Testis (tissue), 3 donors: Measurements from ENCODE around the gene GLG1. TPM values are rescaled to one million over a fixed set of nuclear protein-coding genes. Genes with fewer than 3 reads are reported as not detected.

Source experiments
- DNase-seq: peaks from one replicate; pipeline ENCODE4 v3.0.0-alpha.2; 2019
- H3K27ac ChIP-seq, 2 donors: fragments of 200-600 bp; sonication (generic); one replicate each; pipeline ENCODE4 v1.5.1; 2019
- H3K27me3 ChIP-seq: fragments of 200-600 bp; sonication (generic); one replicate; pipeline ENCODE4 v1.5.1; 2019
- H3K36me3 ChIP-seq: fragments of 200-600 bp; sonication (generic); one replicate; pipeline ENCODE4 v1.5.1; 2017; ENCODE audit warnings: low read depth; ENCODE audit errors: missing control alignments
- H3K4me1 ChIP-seq: fragments of 200-600 bp; sonication (generic); one replicate; pipeline ENCODE4 v1.5.1; 2019
- H3K4me3 ChIP-seq, 2 donors: fragments of 200-600 bp; sonication (generic); one replicate each; pipeline ENCODE4 v1.5.1; 2017 to 2019
- H3K9me3 ChIP-seq: fragments of 200-600 bp; sonication (generic); one replicate; pipeline ENCODE4 v1.5.1; 2017
- POLR2A ChIP-seq: fragments of 450-650 bp; IDR thresholded peaks from one replicate; pipeline ENCODE4 v1.6.1; 2017; ENCODE audit warnings: antibody characterized with exemption, mild to moderate bottlenecking, moderate library complexity
- WGBS, 2 donors: methylation state at CpG; one replicate each; pipeline ENCODE4 v1.1.5; 2018; 5-methylcytosine and 5-hydroxymethylcytosine counted together
- intact Hi-C: fragments of 100-400 bp; cut with DNase I; formaldehyde crosslinking; loops from one replicate; pipeline ENCODE4 v1.15.1; 2023; ENCODE audit warnings: low total_unique reads
- polyA plus RNA-seq: library from polyadenylated mRNA; stranded (reverse); fragments of 350-450 nt; fragmentation: Illumina TruSeq; extraction: RNeasy Lipid Tissue Mini Kit (QIAGEN cat#74804); gene quantifications from one replicate; pipeline ENCODE4 v1.2.3, GENCODE V29; 2014; ENCODE audit warnings: low read depth, low replicate concordance; ENCODE audit not compliant: insufficient read depth
- total RNA-seq, 2 donors: library from RNA; depleted of rRNA; stranded (reverse); fragments of >200 nt; gene quantifications; one replicate each; pipeline ENCODE4 v1.2.3, GENCODE V29; 2016
- TF ChIP-seq, protein P1 (sequence below), 3 experiments: fragments of 450-650 bp in 2 of 3; fragments of 200-600 bp in 1 of 3; sonication (generic) in 1 of 3; IDR thresholded peaks; one replicate each; pipeline ENCODE4 v1.5.1; 2016 to 2019; ENCODE audit warnings: antibody characterized with exemption in 3 of 3, mild to moderate bottlenecking in 2 of 3, moderate library complexity in 1 of 3

GLG1 gene
- total and polyA plus RNA-seq, 3 donors from 2014 or later, result 151 to 268 (median 206) TPM

DNA sequence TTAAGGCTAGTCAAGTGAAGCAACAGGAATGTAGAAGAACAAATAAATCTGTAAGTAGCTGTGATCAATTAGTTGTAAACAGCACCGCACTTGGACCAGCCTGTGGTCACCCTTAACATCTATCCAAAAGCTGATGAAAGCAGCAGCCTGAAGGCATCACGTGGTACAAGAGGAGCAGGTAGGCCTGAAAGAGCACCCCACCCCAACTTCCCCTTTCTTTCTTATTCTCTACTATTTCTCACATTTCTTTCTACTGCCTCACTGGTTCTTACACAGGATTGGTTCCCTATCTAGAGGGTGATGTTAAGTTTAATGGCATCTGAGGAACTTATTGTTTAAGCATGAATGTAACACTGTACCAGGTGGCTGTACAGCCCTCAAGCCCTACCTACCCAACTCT is 143.0 kb downstream of the GLG1 start:
- Histone ChIP-seq H3K27me3 (no peaks in the 10 kb centered on the region), H3K27ac (no peak overlapping the region), H3K36me3 (no peaks in the 10 kb centered on the region), H3K4me1 (no peaks in the 10 kb centered on the region), H3K4me3 (no peak overlapping the region), H3K9me3 (no peaks in the 10 kb centered on the region)
- TF ChIP-seq, protein P1, sequence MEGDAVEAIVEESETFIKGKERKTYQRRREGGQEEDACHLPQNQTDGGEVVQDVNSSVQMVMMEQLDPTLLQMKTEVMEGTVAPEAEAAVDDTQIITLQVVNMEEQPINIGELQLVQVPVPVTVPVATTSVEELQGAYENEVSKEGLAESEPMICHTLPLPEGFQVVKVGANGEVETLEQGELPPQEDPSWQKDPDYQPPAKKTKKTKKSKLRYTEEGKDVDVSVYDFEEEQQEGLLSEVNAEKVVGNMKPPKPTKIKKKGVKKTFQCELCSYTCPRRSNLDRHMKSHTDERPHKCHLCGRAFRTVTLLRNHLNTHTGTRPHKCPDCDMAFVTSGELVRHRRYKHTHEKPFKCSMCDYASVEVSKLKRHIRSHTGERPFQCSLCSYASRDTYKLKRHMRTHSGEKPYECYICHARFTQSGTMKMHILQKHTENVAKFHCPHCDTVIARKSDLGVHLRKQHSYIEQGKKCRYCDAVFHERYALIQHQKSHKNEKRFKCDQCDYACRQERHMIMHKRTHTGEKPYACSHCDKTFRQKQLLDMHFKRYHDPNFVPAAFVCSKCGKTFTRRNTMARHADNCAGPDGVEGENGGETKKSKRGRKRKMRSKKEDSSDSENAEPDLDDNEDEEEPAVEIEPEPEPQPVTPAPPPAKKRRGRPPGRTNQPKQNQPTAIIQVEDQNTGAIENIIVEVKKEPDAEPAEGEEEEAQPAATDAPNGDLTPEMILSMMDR (IDR thresholded peaks at IDR 0.05), result no peak
- TF ChIP-seq POLR2A, result no peak
- WGBS, 2 donors, result 95 to 100% methylated on average over 2 of the region's 2 CpGs
- no peak for DNase-seq
- intact Hi-C loops, result no loop called here

DNA sequence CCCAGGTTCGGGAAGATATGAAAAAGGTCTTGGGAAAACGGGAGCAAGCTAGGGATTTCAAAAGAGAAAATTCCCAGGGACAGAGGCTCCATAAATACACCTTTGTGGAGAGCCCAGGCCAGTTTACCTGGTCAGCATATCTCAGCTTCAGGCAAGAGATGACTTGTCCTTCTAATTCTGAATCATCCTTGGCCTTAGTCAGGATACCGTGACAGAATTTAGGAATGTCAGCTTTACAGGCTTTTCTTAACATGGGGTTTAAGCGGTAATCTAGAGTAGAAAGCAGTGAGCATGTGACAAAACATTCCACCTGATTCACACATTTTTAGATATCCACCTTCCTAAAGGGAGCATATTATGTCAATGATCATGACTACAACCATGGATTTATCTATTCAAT is 144.6 kb downstream of the GLG1 start:
- Histone ChIP-seq H3K4me1 (no peaks in the 10 kb centered on the region), H3K9me3 (no peaks in the 10 kb centered on the region), H3K27ac (peak overlapping the region in 1 of 2 donors; percentile 54), H3K4me3 (no peak overlapping the region), H3K36me3 (no peaks in the 10 kb centered on the region), H3K27me3 (no peaks in the 10 kb centered on the region)
- no peak for TF ChIP-seq POLR2A
- TF ChIP-seq, protein P1 (IDR thresholded peaks at IDR 0.05), result no peak
- 94% methylated on average over 4 of the region's 4 CpGs for WGBS, 2 donors
- intact Hi-C loops, result no loop called here
- DNase-seq, result no peak

DNA sequence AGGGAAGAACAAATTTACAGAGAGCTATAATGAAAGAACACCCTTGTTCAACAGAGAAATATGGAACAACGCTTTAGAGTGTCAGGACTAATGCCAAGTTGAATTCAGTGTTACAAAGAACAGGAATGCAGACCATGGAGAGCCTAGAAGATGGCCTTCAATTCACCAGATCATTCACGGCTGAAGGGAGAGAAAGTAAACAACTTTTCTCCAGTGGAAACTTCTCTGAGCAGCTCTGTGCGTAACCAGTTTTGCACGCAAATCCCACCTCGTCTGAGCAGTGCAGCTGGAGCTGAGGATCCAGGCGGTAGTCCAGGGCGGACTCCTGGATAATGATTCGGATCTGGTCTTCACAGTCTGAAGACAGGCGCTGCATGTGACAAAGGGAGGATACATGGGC is 145.1 kb downstream of the GLG1 start:
- Histone ChIP-seq H3K4me1 (no peaks in the 10 kb centered on the region), H3K36me3 (no peaks in the 10 kb centered on the region), H3K27ac (peak overlapping the region; percentile 31 to 54), H3K27me3 (no peaks in the 10 kb centered on the region), H3K4me3 (no peak overlapping the region), H3K9me3 (no peaks in the 10 kb centered on the region)
- intact Hi-C loops, result no loop called here
- TF ChIP-seq, protein P1 (IDR thresholded peaks at IDR 0.05), result no peak
- no peak for TF ChIP-seq POLR2A
- peak; percentile 35 for DNase-seq
- 79 to 84% methylated on average over 9 of the region's 9 CpGs for whole genome bisulfite sequencing, 2 donors

DNA sequence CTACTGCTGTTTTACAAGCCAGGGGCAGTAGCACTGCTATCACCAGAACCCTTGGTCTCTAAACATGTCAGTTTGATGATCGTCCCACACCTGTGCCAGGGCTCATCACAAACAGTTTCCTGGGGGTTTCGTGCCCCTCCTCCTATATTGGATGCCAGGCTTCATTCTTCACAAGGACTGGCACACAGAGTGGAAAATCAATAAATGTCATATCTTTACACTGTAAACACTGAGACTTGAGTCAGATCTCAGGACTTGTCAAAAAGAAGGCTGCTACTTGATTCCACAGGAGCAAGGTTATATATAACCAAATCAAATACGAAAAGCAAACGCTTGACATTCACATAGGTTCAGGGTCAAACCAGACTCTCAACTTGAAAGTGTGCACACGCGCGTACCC is 146.4 kb downstream of the GLG1 start:
- Histone ChIP-seq H3K36me3 (no peaks in the 10 kb centered on the region), H3K27ac (no peak overlapping the region), H3K4me3 (no peak overlapping the region), H3K27me3 (no peaks in the 10 kb centered on the region), H3K9me3 (no peaks in the 10 kb centered on the region), H3K4me1 (no peaks in the 10 kb centered on the region)
- TF ChIP-seq, protein P1 (IDR thresholded peaks at IDR 0.05), result no peak
- intact Hi-C loops, result no loop called here
- 88 to 94% methylated on average over 7 of the region's 7 CpGs for WGBS, 2 donors
- DNase-seq, result no peak

DNA sequence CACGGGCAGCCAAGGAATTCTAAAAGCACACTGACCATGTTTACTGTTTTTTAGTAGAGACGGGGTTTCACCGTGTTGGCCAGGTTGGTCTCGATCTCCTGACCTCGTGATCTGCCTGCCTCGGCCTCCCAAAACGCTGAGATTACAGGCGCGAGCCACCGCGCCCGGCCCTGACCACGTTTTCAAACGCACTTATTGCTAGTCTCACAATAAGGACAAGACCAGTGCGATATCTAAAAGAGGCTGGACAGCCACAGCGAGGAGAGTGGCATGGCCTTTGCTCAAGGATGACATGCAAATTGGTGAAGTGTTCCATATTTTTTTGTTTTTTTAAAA is 150.7 kb downstream of the GLG1 start:
- WGBS, 2 donors, result 93 to 95% methylated on average over 14 to 16 of the region's 16 CpGs

More for the DNA sequence above, 150.7 kb downstream of the GLG1 start:
- H3K4me3 ChIP-seq, result no peak overlapping the region
- no peak overlapping the region for H3K27ac ChIP-seq
- no peaks in the 10 kb centered on the region for H3K27me3 ChIP-seq
- no peaks in the 10 kb centered on the region for H3K36me3 ChIP-seq
- DNase-seq, result no peak
- intact Hi-C loops, result loop anchor here (10.0 kb wide), 1 partner anchor 169 kb away; no protein-coding TSS in a partner anchor
- TF ChIP-seq, protein P1 (IDR thresholded peaks at IDR 0.05), result no peak
- TF ChIP-seq POLR2A, result no peak
- no peaks in the 10 kb centered on the region for H3K9me3 ChIP-seq
- H3K4me1 ChIP-seq, result no peaks in the 10 kb centered on the region
